SK-N-SH (cell line): ENCODE data around the gene CKM.

Source experiments
- EZH2phosphoT487 ChIP-seq: fragments of 200-600 bp; sonication (generic); IDR thresholded peaks from 2 replicates; pipeline ENCODE4 v1.6.1; 2017; ENCODE audit warnings: low read depth, mixed run types, mild to moderate bottlenecking, antibody characterized with exemption, moderate library complexity, borderline replicate concordance
- FOSL2 ChIP-seq: IDR thresholded peaks from 2 replicates; pipeline ENCODE4 v1.4.0; 2012; ENCODE audit warnings: low read depth, mild to moderate bottlenecking, moderate library complexity, borderline replicate concordance
- GABPA ChIP-seq: IDR thresholded peaks from 2 replicates; pipeline ENCODE4 v1.4.0; 2012; ENCODE audit warnings: low read depth, mild to moderate bottlenecking
- GATA2 ChIP-seq: sonication (generic); formaldehyde crosslinking; IDR thresholded peaks from 2 replicates; pipeline ENCODE4 v1.5.0; 2020; ENCODE audit warnings: mild to moderate bottlenecking, missing genetic modification reagents
- NFIC ChIP-seq: IDR thresholded peaks from 2 replicates; pipeline ENCODE4 v1.4.0; 2012; ENCODE audit warnings: borderline replicate concordance
- POLR2AphosphoS5 ChIP-seq: IDR thresholded peaks from 2 replicates; pipeline ENCODE4 v1.6.1; 2012; ENCODE audit warnings: low read depth, low read length
- RCOR1 ChIP-seq: fragments of 150-350 bp; IDR thresholded peaks from 2 replicates; pipeline ENCODE4 v1.6.1; 2017; ENCODE audit warnings: antibody characterized with exemption, low read length
- RFX5 ChIP-seq: IDR thresholded peaks from 2 replicates; pipeline ENCODE4 v1.6.1; 2012; ENCODE audit warnings: mild to moderate bottlenecking, improper control_type of control experiment, low read length
- YY1 ChIP-seq: IDR thresholded peaks from 2 replicates; pipeline ENCODE4 v1.4.0; 2012; ENCODE audit warnings: low read depth, mild to moderate bottlenecking
- TF ChIP-seq, protein P1 (sequence below): fragments of 200-600 bp; sonication (generic); IDR thresholded peaks from 2 replicates; pipeline ENCODE4 v1.6.1; 2017; ENCODE audit warnings: antibody characterized with exemption, mild to moderate bottlenecking, moderate library complexity
- TF ChIP-seq, protein P2 (sequence below): fragments of 150-350 bp; IDR thresholded peaks from 2 replicates; pipeline ENCODE4 v1.6.1; 2017; ENCODE audit warnings: antibody characterized with exemption, low read length, low read depth, borderline replicate concordance

DNA sequence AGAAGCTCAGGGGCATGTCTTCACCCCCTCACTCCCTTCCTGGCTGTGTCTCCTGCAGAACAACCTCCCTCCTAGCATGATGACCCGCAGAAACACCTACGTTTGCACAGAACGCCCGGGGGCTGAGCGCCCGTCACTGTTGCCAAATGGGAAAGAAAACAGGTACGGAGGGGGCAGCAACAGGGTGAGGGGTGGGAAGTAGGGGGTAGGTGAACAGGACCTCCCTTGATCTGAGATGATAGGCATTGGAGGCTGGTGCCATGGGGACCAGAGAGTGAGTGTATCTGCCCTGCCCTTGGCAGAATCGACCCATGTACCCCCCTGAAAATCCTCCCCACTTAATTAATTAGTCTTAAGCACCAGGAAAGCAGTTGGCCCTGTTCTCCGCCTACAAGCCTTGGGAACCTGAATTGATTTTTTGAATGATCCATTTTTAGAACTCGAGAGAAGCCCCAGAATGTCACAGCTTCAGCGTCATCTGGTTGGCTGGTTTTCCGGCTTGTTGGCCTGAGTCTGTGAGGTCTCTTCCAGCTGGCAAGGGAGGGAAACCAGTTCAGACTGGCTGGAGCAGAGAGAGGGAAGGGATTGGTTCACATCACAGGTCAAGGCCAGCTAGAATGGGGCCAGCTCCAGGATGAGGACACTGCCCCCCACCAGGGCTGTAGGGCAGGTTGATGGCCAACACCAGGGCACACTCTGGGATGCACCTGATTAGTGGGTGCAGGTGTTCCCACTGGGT lies 28.2 kb downstream of the CKM start:
- no peak for TF ChIP-seq POLR2AphosphoS5
- TF ChIP-seq NFIC: no peak
- no peak for TF ChIP-seq RCOR1
- no peak for TF ChIP-seq YY1
- TF ChIP-seq GABPA: no peak
- TF ChIP-seq, protein P1, sequence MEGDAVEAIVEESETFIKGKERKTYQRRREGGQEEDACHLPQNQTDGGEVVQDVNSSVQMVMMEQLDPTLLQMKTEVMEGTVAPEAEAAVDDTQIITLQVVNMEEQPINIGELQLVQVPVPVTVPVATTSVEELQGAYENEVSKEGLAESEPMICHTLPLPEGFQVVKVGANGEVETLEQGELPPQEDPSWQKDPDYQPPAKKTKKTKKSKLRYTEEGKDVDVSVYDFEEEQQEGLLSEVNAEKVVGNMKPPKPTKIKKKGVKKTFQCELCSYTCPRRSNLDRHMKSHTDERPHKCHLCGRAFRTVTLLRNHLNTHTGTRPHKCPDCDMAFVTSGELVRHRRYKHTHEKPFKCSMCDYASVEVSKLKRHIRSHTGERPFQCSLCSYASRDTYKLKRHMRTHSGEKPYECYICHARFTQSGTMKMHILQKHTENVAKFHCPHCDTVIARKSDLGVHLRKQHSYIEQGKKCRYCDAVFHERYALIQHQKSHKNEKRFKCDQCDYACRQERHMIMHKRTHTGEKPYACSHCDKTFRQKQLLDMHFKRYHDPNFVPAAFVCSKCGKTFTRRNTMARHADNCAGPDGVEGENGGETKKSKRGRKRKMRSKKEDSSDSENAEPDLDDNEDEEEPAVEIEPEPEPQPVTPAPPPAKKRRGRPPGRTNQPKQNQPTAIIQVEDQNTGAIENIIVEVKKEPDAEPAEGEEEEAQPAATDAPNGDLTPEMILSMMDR: no peak
- no peak for TF ChIP-seq EZH2phosphoT487
- TF ChIP-seq RFX5: no peak
- TF ChIP-seq, protein P2, sequence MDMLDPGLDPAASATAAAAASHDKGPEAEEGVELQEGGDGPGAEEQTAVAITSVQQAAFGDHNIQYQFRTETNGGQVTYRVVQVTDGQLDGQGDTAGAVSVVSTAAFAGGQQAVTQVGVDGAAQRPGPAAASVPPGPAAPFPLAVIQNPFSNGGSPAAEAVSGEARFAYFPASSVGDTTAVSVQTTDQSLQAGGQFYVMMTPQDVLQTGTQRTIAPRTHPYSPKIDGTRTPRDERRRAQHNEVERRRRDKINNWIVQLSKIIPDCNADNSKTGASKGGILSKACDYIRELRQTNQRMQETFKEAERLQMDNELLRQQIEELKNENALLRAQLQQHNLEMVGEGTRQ: no peak
- no peak for TF ChIP-seq FOSL2
- no peak for TF ChIP-seq GATA2
